WTC11 (cell line): ENCODE results near the gene NRG2. TPM values are rescaled to one million over a fixed set of nuclear protein-coding genes. Genes with fewer than 3 reads are reported as not detected.

Source experiments
- EMX1 ChIP-seq: fragments of 250-450 bp; sonication (Bioruptor Pico); IDR thresholded peaks from 2 replicates; pipeline ENCODE4 v1.8.0; 2021; ENCODE audit warnings: mild to moderate bottlenecking
- FOXP1 ChIP-seq: sonication (generic); formaldehyde crosslinking; IDR thresholded peaks from 2 replicates; pipeline ENCODE4 v1.8.0; 2022; ENCODE audit warnings: missing genetic modification reagents, mild to moderate bottlenecking, moderate library complexity, borderline replicate concordance
- NFE2L1 ChIP-seq: sonication (generic); formaldehyde crosslinking; IDR thresholded peaks from 2 replicates; pipeline ENCODE4 v1.8.1; 2023; ENCODE audit warnings: missing genetic modification reagents
- ZNF121 ChIP-seq: sonication (generic); formaldehyde crosslinking; IDR thresholded peaks from 2 replicates; pipeline ENCODE4 v1.8.0; 2023; ENCODE audit warnings: missing genetic modification reagents
- ZNF138 ChIP-seq: sonication (generic); formaldehyde crosslinking; conservative IDR thresholded peaks from 2 replicates; pipeline ENCODE4 v1.8.1; 2022; ENCODE audit warnings: mild to moderate bottlenecking, moderate library complexity, missing genetic modification reagents
- ZNF219 ChIP-seq: sonication (generic); formaldehyde crosslinking; IDR thresholded peaks from 2 replicates; pipeline ENCODE4 v1.8.0; 2023; ENCODE audit warnings: missing genetic modification reagents, mild to moderate bottlenecking, borderline replicate concordance
- total RNA-seq: library from RNA; stranded (reverse); gene quantifications from 3 replicates; pipeline ENCODE4 v1.2.3, GENCODE V29; 2021
- TF ChIP-seq, protein P1 (sequence below): sonication (generic); formaldehyde crosslinking; IDR thresholded peaks from 2 replicates; pipeline ENCODE4 v1.8.0; 2023; ENCODE audit warnings: mild to moderate bottlenecking, missing genetic modification reagents

The NRG2 gene
- total RNA-seq, 1 experiment from 2014 or later, result 0.44 TPM

DNA sequence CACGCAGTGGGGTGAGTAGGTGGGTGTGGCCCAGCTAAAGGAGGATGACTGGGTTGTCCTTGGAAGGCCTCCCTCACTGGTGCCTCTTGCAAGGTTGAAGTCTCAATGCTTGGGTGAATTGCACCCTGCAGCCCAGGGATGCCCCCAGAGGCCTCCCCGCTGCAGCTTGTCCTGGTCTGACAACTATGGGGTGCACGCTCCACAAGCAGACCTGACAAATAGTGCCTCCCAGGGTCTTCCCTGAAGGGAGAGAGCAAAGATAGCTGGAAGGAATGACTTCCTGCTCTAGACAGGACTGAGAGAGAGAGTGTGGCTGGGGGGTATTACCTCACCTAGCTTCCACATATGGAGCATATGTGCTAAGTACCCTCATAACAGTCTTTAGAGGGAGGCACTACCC is 245.8 kb downstream of the NRG2 start (continued):
- TF ChIP-seq, protein P1, sequence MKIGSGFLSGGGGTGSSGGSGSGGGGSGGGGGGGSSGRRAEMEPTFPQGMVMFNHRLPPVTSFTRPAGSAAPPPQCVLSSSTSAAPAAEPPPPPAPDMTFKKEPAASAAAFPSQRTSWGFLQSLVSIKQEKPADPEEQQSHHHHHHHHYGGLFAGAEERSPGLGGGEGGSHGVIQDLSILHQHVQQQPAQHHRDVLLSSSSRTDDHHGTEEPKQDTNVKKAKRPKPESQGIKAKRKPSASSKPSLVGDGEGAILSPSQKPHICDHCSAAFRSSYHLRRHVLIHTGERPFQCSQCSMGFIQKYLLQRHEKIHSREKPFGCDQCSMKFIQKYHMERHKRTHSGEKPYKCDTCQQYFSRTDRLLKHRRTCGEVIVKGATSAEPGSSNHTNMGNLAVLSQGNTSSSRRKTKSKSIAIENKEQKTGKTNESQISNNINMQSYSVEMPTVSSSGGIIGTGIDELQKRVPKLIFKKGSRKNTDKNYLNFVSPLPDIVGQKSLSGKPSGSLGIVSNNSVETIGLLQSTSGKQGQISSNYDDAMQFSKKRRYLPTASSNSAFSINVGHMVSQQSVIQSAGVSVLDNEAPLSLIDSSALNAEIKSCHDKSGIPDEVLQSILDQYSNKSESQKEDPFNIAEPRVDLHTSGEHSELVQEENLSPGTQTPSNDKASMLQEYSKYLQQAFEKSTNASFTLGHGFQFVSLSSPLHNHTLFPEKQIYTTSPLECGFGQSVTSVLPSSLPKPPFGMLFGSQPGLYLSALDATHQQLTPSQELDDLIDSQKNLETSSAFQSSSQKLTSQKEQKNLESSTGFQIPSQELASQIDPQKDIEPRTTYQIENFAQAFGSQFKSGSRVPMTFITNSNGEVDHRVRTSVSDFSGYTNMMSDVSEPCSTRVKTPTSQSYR, result no peak
- TF ChIP-seq ZNF219 (CRISPR knock-in tag) (no peak), NFE2L1 (no peak), ZNF121 (CRISPR knock-in tag) (no peak), FOXP1 (CRISPR knock-in tag) (no peak), ZNF138 (no peak), EMX1 (no peak)
- TF ChIP-seq, all 79 proteins: peak for 0

Other genes with a start within 250 kb of the NRG2 start
- 0.55 to 0.57 TPM (median 0.57 TPM) in 3 replicates for gene PSD2, start 247.5 kb downstream of the NRG2 start, total RNA-seq
- 6.0 to 9.0 TPM (median 6.4 TPM) in 3 replicates for gene PURA, start 70.8 kb upstream of the NRG2 start, total RNA-seq
- 1.2 to 1.7 TPM (median 1.5 TPM) in 3 replicates for gene IGIP, start 82.6 kb upstream of the NRG2 start, total RNA-seq
- 27.7 to 29.3 TPM (median 28.9 TPM) in 3 replicates for gene CYSTM1, start 131.9 kb upstream of the NRG2 start, total RNA-seq